Transverse colon (tissue), 4 donors: ENCODE data around the gene SELL. TPM values are rescaled to one million over a fixed set of nuclear protein-coding genes. Genes with fewer than 3 reads are reported as not detected.

Experiments used
- DNase-seq: peaks from one replicate; pipeline ENCODE4 v3.0.0-alpha.2; 2019
- H3K27ac ChIP-seq, 4 donors: fragments of 200-600 bp; sonication (generic); 2 replicates each; pipeline ENCODE4 v1.5.1; 2016 to 2018; ENCODE audit warnings: inconsistent platforms in 4 of 4
- H3K27me3 ChIP-seq: fragments of 200-600 bp; sonication (generic); 2 replicates; pipeline ENCODE4 v1.5.1; 2017; ENCODE audit warnings: inconsistent platforms
- H3K36me3 ChIP-seq, 4 donors: fragments of 200-600 bp; sonication (generic); 2 replicates each; pipeline ENCODE4 v1.5.1; 2017 to 2019; ENCODE audit warnings: inconsistent platforms in 4 of 4
- H3K4me1 ChIP-seq, 4 donors: fragments of 200-600 bp; sonication (generic); 2 replicates each; pipeline ENCODE4 v1.5.1; 2017 to 2020; ENCODE audit warnings: inconsistent platforms in 4 of 4
- H3K4me3 ChIP-seq, 4 donors: fragments of 200-600 bp; sonication (generic); 1 replicate in 1 of 4; 2 replicates in 3 of 4; pipeline versions ENCODE4 v1.5.1 to v1.6.1; 2017 to 2019; ENCODE audit warnings: inconsistent platforms in 4 of 4
- H3K9me3 ChIP-seq, 2 donors: fragments of 200-600 bp; sonication (generic); 2 replicates each; pipeline ENCODE4 v1.5.1; 2017 to 2019; ENCODE audit warnings: inconsistent platforms in 2 of 2
- CTCF ChIP-seq, 5 experiments: fragments of 200-600 bp in 3 of 5; fragments of 450-650 bp in 2 of 5; sonication (generic) in 3 of 5; IDR thresholded peaks; 1 replicate in 2 of 5; 2 replicates in 3 of 5; pipeline ENCODE4 v1.5.1; 2016 to 2017; ENCODE audit warnings: antibody characterized with exemption in 5 of 5, inconsistent platforms in 3 of 5, mild to moderate bottlenecking in 2 of 5, moderate library complexity in 1 of 5
- EP300 ChIP-seq: sonication (generic); formaldehyde crosslinking; IDR thresholded peaks from one replicate; pipeline ENCODE4 v1.6.1; 2017; ENCODE audit warnings: antibody characterized with exemption, low read depth
- POLR2A ChIP-seq: fragments of 450-650 bp; IDR thresholded peaks from one replicate; pipeline ENCODE4 v1.6.1; 2016; ENCODE audit warnings: antibody characterized with exemption, mild to moderate bottlenecking, moderate library complexity
- POLR2AphosphoS5 ChIP-seq, 3 donors: sonication (generic); formaldehyde crosslinking; IDR thresholded peaks; one replicate each; pipeline ENCODE4 v1.6.1; 2016; ENCODE audit warnings: antibody characterized with exemption in 3 of 3
- WGBS, 2 donors: methylation state at CpG; one replicate each; pipeline ENCODE4 v1.1.5; 2018; ENCODE audit warnings: low coverage in 1 of 2; 5-methylcytosine and 5-hydroxymethylcytosine counted together
- in situ Hi-C, 4 donors: fragments of 200-750 bp; cut with MboI; loops; one replicate each; pipeline versions ENCODE4 v1.15.0 to v1.15.1; 2017; ENCODE audit warnings: low sequenced_read_pairs in 3 of 4, low pct_ligation_motif_present in 1 of 4, low pct_unique_long_range_greater_than_20kb in 1 of 4
- intact Hi-C: fragments of 100-400 bp; cut with DNase I; formaldehyde crosslinking; loops from one replicate; pipeline ENCODE4 v1.15.1; 2023; ENCODE audit warnings: low total_unique reads
- total RNA-seq, 4 donors: library from RNA; depleted of rRNA; stranded (reverse); fragments of >200 nt; gene quantifications; one replicate each; pipeline ENCODE4 v1.1.0, GENCODE V29; 2016

SELL gene
- total RNA-seq, 4 donors from 2014 or later, result 0.55 to 6.4 (median 2.9) TPM; not detected in 1

DNA sequence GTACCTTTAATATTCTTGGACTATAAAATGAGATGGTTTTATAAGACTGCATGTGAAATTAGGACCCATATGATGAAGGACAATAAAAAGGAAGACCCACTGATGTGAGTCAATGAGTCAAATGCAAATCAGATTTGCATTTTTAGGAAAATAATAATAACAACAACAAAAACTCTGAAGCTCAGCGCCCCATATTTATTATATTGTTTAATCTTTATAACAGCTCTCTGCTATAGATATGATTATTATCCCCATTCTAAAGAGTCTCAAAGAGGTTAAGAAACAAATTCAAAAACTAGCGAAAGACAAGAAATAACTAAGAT lies 850 bp upstream of the SELL start:
- DNase-seq, result no peak
- 85 to 92% methylated on average over 2 of the region's 2 CpGs for WGBS, 2 donors
- H3K27me3 ChIP-seq, result no peaks in the 10 kb centered on the region
- H3K27ac ChIP-seq, result no peak overlapping the region
- peak overlapping the region in 1 of 4 donors; percentile 40 for H3K4me3 ChIP-seq
- intact Hi-C loops, result no loop called here
- peaks cover 0 to 16% of the 10 kb centered on the region in 2 donors for H3K9me3 ChIP-seq
- no peaks in the 10 kb centered on the region for H3K36me3 ChIP-seq
- H3K4me1 ChIP-seq, result peaks cover 0 to 8% (median 4%) of the 10 kb centered on the region in 4 donors
- in situ Hi-C loops, result no loop called here
- TF ChIP-seq POLR2AphosphoS5 (IDR thresholded peaks at IDR 0.05), result no peak

DNA sequence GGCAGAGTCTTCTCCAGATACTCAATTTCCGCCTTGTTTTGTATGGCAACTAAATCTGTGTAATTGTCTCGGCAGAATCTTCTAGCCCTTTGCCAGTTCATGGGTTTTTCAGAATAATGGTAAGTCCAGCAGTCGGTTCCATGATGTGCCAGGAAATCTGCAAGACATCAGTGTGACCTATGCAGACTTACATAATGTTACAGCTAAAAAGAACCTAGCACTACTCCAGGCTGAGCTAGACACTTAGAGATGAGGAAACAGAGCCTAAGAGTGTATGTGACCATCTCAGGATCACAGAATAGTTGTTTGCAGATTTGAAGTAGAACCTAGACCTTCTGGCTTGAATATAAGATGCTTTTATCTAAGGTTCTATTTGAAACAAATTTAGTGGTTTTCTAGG lies 2.8 kb downstream of the SELL start:
- H3K4me1 ChIP-seq, result peaks cover 0 to 8% (median 4%) of the 10 kb centered on the region in 4 donors
- no peaks in the 10 kb centered on the region for H3K27me3 ChIP-seq
- intact Hi-C loops, result no loop called here
- no peak for DNase-seq
- in situ Hi-C loops, result loop anchor here in 1 of 4 donors (10.0 kb wide), 1 partner anchor 104 kb away; no protein-coding TSS in a partner anchor
- H3K9me3 ChIP-seq, result peaks cover 0 to 8% of the 10 kb centered on the region in 2 donors
- H3K27ac ChIP-seq, result no peak overlapping the region
- no peak for TF ChIP-seq POLR2A
- TF ChIP-seq POLR2AphosphoS5 (IDR thresholded peaks at IDR 0.05), result no peak
- no peak for TF ChIP-seq CTCF (IDR thresholded peaks at IDR 0.05)
- no peak for TF ChIP-seq EP300
- 83 to 100% methylated on average over 1 to 3 of the region's 3 CpGs for WGBS, 2 donors
- no peaks in the 10 kb centered on the region for H3K36me3 ChIP-seq
- H3K4me3 ChIP-seq, result no peak overlapping the region

- H3K27ac ChIP-seq, result no peak overlapping the region
- no peaks in the 10 kb centered on the region for H3K27me3 ChIP-seq
- H3K4me3 ChIP-seq, result no peak overlapping the region
- no peak for DNase-seq
- intact Hi-C loops, result no loop called here
- 65 to 74% methylated on average over 7 to 9 of the region's 9 CpGs for WGBS, 2 donors
- peaks cover 0 to 8% (median 4%) of the 10 kb centered on the region in 4 donors for H3K4me1 ChIP-seq
- peaks cover 0 to 3% of the 10 kb centered on the region in 2 donors for H3K9me3 ChIP-seq
- H3K36me3 ChIP-seq, result no peaks in the 10 kb centered on the region
- no peak for TF ChIP-seq EP300
- no peak for TF ChIP-seq POLR2AphosphoS5 (IDR thresholded peaks at IDR 0.05)
- TF ChIP-seq CTCF (IDR thresholded peaks at IDR 0.05), result no peak
- TF ChIP-seq POLR2A, result no peak
- in situ Hi-C loops, result loop anchor here in 1 of 4 donors (10.0 kb wide), 1 partner anchor 103 kb away; no protein-coding TSS in a partner anchor
These were observed 3.4 kb downstream of the SELL start for GRCh38 chr1:169707912-169708604.

DNA sequence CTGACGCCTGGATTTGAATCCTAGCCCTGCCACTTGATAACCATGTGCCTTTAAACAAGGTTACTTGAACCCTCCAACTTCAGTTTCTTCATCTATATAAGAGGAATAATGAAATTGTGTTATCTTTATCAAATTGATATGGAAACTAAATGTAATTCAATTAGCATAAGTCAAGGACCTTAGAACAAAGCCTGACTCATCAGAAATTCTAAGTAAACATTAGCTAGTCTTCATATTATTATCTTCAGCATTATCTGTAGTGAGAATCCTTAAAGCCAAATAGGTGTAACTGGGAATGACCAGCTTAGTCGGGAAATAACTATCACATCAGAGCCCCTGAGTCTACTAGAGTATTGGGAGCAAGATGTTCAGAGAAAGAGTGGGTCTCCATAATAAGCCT lies 6.6 kb downstream of the SELL start:
- H3K27me3 ChIP-seq, result no peaks in the 10 kb centered on the region
- no peaks in the 10 kb centered on the region for H3K9me3 ChIP-seq
- in situ Hi-C loops (loop anchor here in 1 of 4 donors (10.0 kb wide), 1 partner anchor 100 kb away; no protein-coding TSS in a partner anchor), intact Hi-C loops (no loop called here)
- no peak overlapping the region for H3K27ac ChIP-seq
- H3K4me1 ChIP-seq, result no peaks in the 10 kb centered on the region
- H3K36me3 ChIP-seq, result no peaks in the 10 kb centered on the region
- no peak for DNase-seq
- no peak overlapping the region for H3K4me3 ChIP-seq
- TF ChIP-seq POLR2A, result no peak
- no peak for TF ChIP-seq CTCF (IDR thresholded peaks at IDR 0.05)
- no peak for TF ChIP-seq POLR2AphosphoS5 (IDR thresholded peaks at IDR 0.05)
- TF ChIP-seq EP300, result no peak
- 87% methylated on average over 2 of the region's 2 CpGs; no CpG with 5 or more reads in 1 of the 2 donors for WGBS, 2 donors
